ENCODE results near the gene HDGFL2. TPM values are rescaled to one million over a fixed set of nuclear protein-coding genes. Genes with fewer than 3 reads are reported as not detected.

HDGFL2 gene
- total RNA-seq, 1 experiment from 2014 or later = 75.2 TPM

GRCh38 chr19:4474514-4475022, 2.5 kb downstream of the HDGFL2 start:
- H2AFZ ChIP-seq (ENCODE audit: low read depth, low read length, poor library complexity, severe bottlenecking) = no peak overlapping the region
- H3K27ac ChIP-seq (ENCODE audit: low read depth, low read length) = peak overlapping the region; percentile 45; the same call in 1 of the 2 replicates
- TF ChIP-seq POLR2A (IDR thresholded peaks at IDR 0.05; ENCODE audit: borderline replicate concordance, extremely low read depth, insufficient read depth, insufficient read length) = no peak
- TF ChIP-seq POLR2AphosphoS5 (IDR thresholded peaks at IDR 0.05; ENCODE audit: low read depth, low read length) = no peak
- no peak for TF ChIP-seq SIN3A (IDR thresholded peaks at IDR 0.05; ENCODE audit: low read depth)
- no peak; the same call in 1 of the 2 replicates for TF ChIP-seq SP1 (IDR thresholded peaks at IDR 0.05; ENCODE audit: low read depth)
- no peak for TF ChIP-seq ZNF274 (IDR thresholded peaks at IDR 0.05; ENCODE audit: low read depth, low read length)
- no peak for TF ChIP-seq FOSL1 (IDR thresholded peaks at IDR 0.05; ENCODE audit: low read depth)
- TF ChIP-seq REST (IDR thresholded peaks at IDR 0.05; ENCODE audit: low read depth) = no peak
- no peak for TF ChIP-seq EZH2phosphoT487 (IDR thresholded peaks at IDR 0.05; ENCODE audit: borderline replicate concordance)
- no peak for TF ChIP-seq EZH2 (IDR thresholded peaks at IDR 0.05)
- TF ChIP-seq RAD21 (IDR thresholded peaks at IDR 0.05; ENCODE audit: low read depth) = no peak
- TF ChIP-seq CEBPB (IDR thresholded peaks at IDR 0.05; ENCODE audit: low read depth) = no peak
- no peak for TF ChIP-seq YY1 (IDR thresholded peaks at IDR 0.05; ENCODE audit: extremely low read depth, insufficient replicate concordance, low read depth, low read length)
- peaks cover 14 to 29% of the 10 kb centered on the region in 2 experiments for H3K4me1 ChIP-seq (ENCODE audit: control insufficient read depth in 1 of 2, insufficient read depth in 2 of 2, low read length in 2 of 2)
- ChIA-PET CTCF (no interaction called here), POLR2A (no interaction called here), RAD21 (ENCODE audit: low non-redundant PET in 1 of 2, low total read pairs in 2 of 2, uncharacterized antibody in 2 of 2, unreplicated experiment in 2 of 2) (no interaction called here)
- H3K4me2 ChIP-seq (ENCODE audit: low read length) = peak overlapping the region; percentile 99
- no peaks in the 10 kb centered on the region for H4K20me1 ChIP-seq (ENCODE audit: insufficient read depth)
- ATAC-seq (no peak), DNase-seq (ENCODE audit: low read depth, low spot score) (no peak)
- peaks cover 27% of the 10 kb centered on the region for H3K79me2 ChIP-seq (ENCODE audit: insufficient read depth, low read length)
- peaks cover 11 to 18% of the 10 kb centered on the region in 2 experiments for H3K36me3 ChIP-seq (ENCODE audit: control insufficient read depth in 1 of 2, insufficient read depth in 2 of 2, low read length in 2 of 2)
- H3K4me3 ChIP-seq (replicated peaks in 1 of 2; ENCODE audit: low read depth in 1 of 2, low read length in 2 of 2) = no peak overlapping the region
- no peaks in the 10 kb centered on the region for H3K9me2 ChIP-seq (ENCODE audit: insufficient read depth)
- BruUV-seq (replicated peaks) = no TSS peak
- H3K9me3 ChIP-seq (ENCODE audit: control insufficient read depth in 1 of 2, insufficient read depth in 1 of 2, low read depth in 1 of 2, low read length in 2 of 2) = no peaks in the 10 kb centered on the region
- H3K27me3 ChIP-seq (ENCODE audit: insufficient read depth, low read length) = no peaks in the 10 kb centered on the region
- intact Hi-C loops (cut with micrococcal nuclease) = no loop called here
- H3K9ac ChIP-seq (ENCODE audit: low read length) = 0 out of 2 replicates have a peak overlapping the region, but pooled peaks have one; percentile 14
